Measurements from ENCODE around the gene CPA3.

DNA sequence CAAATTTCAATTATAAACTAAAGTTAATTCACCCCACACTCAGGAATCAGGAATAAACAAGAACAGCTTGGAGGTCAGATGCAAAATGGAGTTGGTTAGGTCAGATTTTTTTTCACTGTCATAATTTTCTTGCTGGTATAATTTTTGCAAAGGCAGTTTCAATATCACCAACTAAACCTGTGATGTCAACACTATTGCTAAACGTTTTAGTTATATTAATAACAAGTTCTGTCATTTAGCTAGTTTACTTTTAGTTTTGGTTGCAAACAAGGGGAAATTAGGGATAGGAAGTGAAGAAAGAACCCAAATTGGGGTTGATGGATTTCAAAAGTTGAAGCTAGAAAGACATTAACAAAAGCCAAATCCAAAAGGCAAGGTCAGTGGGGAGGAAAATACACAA is 42.1 kb upstream of the CPA3 start:
- TF ChIP-seq, protein P1, sequence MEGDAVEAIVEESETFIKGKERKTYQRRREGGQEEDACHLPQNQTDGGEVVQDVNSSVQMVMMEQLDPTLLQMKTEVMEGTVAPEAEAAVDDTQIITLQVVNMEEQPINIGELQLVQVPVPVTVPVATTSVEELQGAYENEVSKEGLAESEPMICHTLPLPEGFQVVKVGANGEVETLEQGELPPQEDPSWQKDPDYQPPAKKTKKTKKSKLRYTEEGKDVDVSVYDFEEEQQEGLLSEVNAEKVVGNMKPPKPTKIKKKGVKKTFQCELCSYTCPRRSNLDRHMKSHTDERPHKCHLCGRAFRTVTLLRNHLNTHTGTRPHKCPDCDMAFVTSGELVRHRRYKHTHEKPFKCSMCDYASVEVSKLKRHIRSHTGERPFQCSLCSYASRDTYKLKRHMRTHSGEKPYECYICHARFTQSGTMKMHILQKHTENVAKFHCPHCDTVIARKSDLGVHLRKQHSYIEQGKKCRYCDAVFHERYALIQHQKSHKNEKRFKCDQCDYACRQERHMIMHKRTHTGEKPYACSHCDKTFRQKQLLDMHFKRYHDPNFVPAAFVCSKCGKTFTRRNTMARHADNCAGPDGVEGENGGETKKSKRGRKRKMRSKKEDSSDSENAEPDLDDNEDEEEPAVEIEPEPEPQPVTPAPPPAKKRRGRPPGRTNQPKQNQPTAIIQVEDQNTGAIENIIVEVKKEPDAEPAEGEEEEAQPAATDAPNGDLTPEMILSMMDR (IDR thresholded peaks at IDR 0.05; ENCODE audit: insufficient read depth, low read depth, low read length): no peak
- no peak for TF ChIP-seq EZH2 (IDR thresholded peaks at IDR 0.05; ENCODE audit: insufficient read depth, low read length)

All from astrocyte (in vitro differentiated cells and primary cell).